ENCODE measurements around the gene ODAD2.

GRCh38 chr10:28010821-28011220, 11.9 kb upstream of the ODAD2 start:
- TF ChIP-seq, protein P1, sequence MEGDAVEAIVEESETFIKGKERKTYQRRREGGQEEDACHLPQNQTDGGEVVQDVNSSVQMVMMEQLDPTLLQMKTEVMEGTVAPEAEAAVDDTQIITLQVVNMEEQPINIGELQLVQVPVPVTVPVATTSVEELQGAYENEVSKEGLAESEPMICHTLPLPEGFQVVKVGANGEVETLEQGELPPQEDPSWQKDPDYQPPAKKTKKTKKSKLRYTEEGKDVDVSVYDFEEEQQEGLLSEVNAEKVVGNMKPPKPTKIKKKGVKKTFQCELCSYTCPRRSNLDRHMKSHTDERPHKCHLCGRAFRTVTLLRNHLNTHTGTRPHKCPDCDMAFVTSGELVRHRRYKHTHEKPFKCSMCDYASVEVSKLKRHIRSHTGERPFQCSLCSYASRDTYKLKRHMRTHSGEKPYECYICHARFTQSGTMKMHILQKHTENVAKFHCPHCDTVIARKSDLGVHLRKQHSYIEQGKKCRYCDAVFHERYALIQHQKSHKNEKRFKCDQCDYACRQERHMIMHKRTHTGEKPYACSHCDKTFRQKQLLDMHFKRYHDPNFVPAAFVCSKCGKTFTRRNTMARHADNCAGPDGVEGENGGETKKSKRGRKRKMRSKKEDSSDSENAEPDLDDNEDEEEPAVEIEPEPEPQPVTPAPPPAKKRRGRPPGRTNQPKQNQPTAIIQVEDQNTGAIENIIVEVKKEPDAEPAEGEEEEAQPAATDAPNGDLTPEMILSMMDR (IDR thresholded peaks at IDR 0.05; ENCODE audit: insufficient read depth, low read depth, low read length), result no peak
- TF ChIP-seq EZH2 (IDR thresholded peaks at IDR 0.05; ENCODE audit: insufficient read depth, low read length), result no peak

Data from astrocyte (in vitro differentiated cells and primary cell).